Measurements from ENCODE around the gene KAZN.

KAZN gene

GRCh38 chr1:14738235-14738634 lies 139.8 kb downstream of the KAZN start:
- in situ Hi-C loops (cut with HindIII; ENCODE audit: low sequenced_read_pairs), result no loop called here

DNA sequence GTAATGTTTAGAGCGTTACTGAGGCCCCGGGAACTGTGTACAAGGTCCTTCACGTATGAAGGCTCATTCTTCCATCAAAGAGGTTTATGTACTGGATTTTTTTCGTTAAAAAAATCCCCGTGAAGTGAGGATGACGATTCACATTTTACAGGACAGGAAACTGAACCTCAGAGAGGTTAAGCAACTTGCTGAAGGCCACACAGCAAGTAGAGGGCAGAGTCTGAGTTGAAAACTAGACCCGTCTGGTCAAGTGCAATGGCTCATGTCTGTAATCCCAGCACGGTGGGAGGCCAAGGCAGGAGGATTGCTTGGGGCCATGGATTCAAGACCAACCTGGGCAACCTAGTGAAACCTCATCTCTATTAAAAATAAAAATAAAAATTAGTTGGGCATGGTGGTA lies 140.2 kb downstream of the KAZN start:
- in situ Hi-C loops (cut with HindIII; ENCODE audit: low sequenced_read_pairs), result no loop called here

GRCh38 chr1:14739082-14739832 lies 140.8 kb downstream of the KAZN start:
- in situ Hi-C loops (cut with HindIII; ENCODE audit: low sequenced_read_pairs), result no loop called here

- in situ Hi-C loops (cut with HindIII; ENCODE audit: low sequenced_read_pairs), result no loop called here
These were observed 141.5 kb downstream of the KAZN start for GRCh38 chr1:14740016-14740415.

DNA sequence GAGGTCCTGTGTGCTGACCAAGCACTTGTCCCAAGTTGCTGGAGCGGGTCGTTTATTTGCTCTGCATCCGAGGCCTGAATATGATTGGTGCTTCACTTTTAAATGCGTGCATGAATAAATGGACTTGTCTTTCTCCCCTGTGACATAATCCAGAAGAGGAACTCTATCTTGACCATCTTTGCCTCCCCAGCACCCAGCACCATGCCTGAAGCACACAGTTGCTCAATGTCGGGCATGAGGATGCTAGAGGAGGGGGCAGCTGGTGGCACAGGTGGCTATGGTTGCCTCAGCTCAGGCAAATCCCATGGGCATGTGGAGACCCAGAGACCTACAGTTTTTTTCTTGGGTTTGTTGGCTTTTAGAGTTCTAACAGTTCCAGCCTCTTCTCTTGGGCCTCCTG lies 142.6 kb downstream of the KAZN start:
- in situ Hi-C loops (cut with HindIII; ENCODE audit: low sequenced_read_pairs), result no loop called here

DNA sequence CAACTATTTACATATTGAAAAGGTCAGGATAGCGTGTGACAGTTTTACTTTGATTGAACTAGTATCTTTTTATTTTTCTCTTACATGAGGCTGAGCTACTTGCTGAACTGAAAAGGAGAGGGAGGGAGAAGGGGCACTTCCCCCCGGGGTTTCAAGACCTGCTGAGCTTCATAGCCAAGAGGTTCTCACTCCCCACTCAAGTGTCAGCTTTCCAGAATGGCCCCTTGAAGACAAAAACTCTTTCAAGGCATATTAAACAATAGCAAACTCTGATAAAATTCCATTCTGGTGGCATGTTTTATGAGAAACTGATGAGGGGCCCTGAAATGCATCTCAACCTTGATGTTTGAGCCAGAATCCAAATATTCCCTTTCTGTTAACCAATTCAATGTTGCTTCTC lies 143.0 kb downstream of the KAZN start:
- in situ Hi-C loops (cut with HindIII; ENCODE audit: low sequenced_read_pairs), result no loop called here

DNA sequence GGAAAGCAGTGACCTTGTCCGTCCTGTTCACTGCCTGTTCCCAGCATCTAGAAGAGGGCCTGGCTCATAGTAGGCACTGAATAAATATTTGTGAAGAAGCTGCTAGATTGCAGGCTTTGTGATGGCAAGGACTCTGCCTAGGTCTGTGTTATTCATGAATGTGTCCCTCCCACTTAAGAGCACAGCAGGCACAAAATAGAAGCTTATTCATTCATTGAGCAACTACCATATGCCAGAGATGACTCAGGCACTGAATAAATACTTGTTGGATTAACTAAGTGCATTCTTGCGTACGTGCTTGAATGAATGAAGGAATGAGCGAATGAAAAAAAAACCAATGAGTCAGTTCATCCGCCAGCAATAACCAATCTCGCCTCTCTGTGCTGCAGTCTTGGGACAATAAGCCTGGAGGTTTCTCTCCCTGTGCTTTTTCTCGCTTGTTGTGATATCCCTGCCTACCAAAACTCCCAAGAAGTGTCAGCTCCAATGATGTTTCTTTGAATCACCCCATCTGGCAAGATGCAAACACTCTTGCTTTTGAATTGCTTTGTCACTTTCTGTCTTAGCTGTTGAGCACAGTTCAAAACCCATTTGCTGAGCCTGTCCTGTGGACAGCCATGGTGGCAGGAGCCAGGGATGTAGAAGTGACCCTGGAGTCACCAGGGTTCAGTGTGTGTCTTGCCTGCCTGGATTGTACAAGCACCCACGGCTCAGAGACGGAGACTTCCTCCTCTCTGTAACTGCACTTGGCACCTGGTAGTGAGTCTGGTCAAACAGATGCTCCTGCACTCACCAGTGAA lies 143.9 kb downstream of the KAZN start:
- in situ Hi-C loops (cut with HindIII; ENCODE audit: low sequenced_read_pairs), result no loop called here

GRCh38 chr1:14743368-14743767 lies 144.9 kb downstream of the KAZN start:
- in situ Hi-C loops (cut with HindIII; ENCODE audit: low sequenced_read_pairs), result no loop called here

DNA sequence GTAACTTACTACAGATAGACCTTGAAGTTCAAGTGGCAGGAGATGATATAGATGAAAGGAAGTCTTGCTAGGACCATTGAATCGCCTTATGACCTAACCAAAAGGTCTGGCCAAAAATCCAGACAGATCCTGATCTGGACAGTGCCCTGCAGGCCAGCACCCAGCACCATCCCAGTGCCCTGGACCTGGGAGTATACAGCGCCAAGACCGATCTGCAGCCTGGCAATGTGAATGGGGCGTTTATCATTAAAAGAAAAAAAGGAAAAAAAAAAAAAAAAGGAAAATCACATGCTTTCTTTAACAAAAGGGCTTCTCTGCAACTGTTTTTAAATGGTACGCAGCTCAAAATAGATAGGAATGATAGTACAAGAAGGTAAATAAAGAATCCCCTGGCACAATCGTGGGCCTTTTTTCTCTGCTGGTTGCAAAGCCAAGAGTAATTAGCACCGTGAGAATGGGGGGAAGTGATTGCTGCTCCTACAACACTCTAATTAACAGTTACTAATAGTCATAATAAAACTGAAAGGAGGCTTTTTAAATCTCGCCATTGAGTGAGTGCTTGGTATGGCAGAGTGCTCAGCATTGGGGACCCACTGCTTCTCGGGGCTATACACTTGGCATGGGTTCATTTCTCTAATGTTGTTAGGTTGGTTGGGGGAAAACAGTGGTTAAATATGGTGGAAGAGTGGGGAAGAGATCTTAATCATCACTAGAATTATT lies 146.7 kb downstream of the KAZN start:
- in situ Hi-C loops (cut with HindIII; ENCODE audit: low sequenced_read_pairs), result no loop called here

GRCh38 chr1:14745789-14746188 lies 147.3 kb downstream of the KAZN start:
- in situ Hi-C loops (cut with HindIII; ENCODE audit: low sequenced_read_pairs), result no loop called here

DNA sequence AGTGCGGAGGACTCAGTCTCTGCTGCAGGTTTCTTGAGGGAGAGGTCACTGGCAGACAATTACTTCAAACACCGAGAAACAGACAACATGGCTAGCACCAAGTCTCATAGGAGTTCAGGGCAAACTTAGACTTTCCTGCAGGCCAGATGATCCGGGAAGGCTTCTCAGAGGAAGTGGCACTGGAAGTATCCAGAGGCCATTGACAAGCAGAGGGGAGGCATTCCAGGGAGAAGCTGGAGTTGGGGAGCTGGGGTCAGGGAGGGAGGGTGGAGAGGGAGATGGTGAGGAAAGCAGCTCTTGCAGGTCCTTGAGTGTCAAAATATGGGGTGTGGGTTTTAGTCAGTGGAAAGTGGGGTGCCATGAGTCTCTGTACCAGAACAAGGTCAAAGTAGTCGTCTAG lies 147.9 kb downstream of the KAZN start:
- in situ Hi-C loops (cut with HindIII; ENCODE audit: low sequenced_read_pairs), result no loop called here

DNA sequence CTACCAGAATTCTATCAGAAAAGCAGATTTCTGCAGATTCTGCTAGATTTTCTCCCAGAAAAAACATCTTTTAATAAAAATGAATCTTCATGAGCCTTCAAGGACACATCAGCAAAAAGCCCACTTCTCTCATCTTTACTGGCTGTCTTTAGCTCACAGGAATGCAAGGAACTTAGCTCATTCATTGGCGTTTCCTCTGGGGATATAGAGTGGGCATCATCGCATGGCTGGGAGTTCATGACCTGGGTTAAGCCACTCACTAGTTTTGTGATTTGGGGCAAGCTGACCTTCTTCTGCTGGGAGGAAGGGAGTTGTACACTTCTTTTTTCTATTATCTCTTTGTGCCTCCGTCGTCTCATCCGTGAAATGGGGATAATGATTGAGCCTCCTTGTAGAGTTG lies 149.7 kb downstream of the KAZN start:
- in situ Hi-C loops (cut with HindIII; ENCODE audit: low sequenced_read_pairs), result no loop called here

DNA sequence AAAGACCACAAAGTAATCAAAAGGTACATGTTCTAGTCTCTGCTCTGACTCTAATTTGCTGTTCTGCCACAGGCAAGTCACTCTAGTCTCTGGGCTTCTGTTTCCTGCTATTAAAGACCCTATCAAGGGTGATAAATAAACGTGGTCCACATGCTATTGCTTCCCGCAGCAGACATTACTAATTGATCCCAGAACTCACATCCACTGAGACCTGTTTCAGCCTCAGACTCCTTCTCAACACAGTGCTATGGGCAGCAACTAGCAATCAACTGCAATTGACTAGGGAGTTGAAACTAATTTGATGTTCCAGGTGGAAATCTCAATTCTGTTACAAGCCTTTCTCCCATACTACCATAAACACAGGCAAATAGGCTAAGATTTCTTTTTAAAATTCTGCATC lies 150.5 kb downstream of the KAZN start:
- in situ Hi-C loops (cut with HindIII; ENCODE audit: low sequenced_read_pairs), result no loop called here

- in situ Hi-C loops (cut with HindIII; ENCODE audit: low sequenced_read_pairs), result no loop called here
These were observed 152.0 kb downstream of the KAZN start for GRCh38 chr1:14750490-14750889.

GRCh38 chr1:14755518-14756252 lies 157.2 kb downstream of the KAZN start:
- in situ Hi-C loops (cut with HindIII; ENCODE audit: low sequenced_read_pairs), result no loop called here

DNA sequence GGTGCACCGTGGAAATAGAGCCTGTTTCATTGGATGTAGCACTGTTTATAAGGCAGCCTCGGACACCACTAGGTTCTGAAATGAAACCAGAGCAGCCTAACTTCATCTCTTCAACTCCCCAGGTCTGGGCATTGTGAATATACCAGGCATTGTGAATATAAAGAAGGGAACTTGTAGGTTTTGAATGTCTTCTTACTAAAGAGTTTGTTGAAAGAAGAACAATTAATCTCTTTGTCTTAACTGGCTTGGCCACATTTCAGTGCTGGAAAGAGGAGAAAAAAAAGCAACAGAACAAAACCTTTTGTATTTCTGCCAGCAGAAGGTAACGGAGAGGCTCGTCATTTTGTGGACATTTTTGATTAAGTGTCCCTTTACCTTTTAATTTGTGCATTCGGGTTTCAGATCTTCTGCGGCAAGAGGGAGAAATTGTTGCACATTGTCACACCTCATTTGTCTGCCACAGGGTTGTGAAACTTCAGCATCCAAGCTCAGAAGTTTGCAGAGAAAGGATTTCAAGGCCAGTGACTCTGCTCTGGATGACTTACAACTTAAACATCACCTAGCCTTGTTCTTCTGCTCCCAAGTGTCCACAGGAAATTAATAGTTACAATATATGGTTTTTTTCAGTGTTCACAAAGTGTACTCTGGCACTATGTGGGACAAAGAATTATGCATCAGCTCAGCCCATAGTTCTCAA lies 158.3 kb downstream of the KAZN start:
- in situ Hi-C loops (cut with HindIII; ENCODE audit: low sequenced_read_pairs), result no loop called here

DNA sequence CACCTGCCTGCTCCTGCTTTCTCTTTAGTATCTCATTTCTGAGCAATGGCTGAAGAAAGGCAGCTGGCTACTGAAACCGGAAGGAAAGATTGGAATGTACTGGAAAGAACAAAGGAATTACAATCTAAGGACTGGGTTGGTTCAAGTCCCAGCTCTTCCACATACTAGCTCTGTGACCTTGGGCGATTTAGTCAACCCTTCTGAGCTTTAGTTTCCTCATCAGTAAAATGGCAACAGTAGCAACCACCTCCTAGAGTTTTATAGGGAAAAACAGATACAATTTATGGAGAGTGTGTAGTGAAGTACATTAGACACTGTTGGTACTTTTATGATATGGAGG lies 158.8 kb downstream of the KAZN start:
- in situ Hi-C loops (cut with HindIII; ENCODE audit: low sequenced_read_pairs), result no loop called here

- in situ Hi-C loops (cut with HindIII; ENCODE audit: low sequenced_read_pairs), result no loop called here
These were observed 160.7 kb downstream of the KAZN start for GRCh38 chr1:14759042-14759818.

DNA sequence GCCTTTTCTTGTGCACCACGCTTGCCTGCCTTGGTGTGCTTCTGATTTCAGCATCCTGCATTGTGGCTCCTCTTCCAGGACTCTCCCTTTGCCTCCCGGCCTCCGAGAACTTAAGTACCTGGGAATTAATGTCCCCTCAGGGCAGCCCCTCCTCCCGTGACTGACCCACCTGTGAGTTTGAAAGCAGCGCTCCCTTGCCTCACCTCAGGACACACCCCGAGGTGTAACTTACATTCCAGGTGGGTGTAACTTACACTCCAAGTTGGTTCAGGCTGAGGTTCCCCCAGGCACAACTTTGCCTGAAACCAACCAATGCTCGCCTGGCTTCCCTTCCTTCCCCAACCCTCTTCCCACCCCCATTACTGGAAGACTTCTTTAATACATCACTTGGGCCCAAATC lies 161.4 kb downstream of the KAZN start:
- in situ Hi-C loops (cut with HindIII; ENCODE audit: low sequenced_read_pairs), result no loop called here

- in situ Hi-C loops (cut with HindIII; ENCODE audit: low sequenced_read_pairs), result no loop called here
These were observed 162.3 kb downstream of the KAZN start for GRCh38 chr1:14760780-14761179.
